ENCODE data around the gene MTF2. TPM values are rescaled to one million over a fixed set of nuclear protein-coding genes. Genes with fewer than 3 reads are reported as not detected.

MTF2 gene
- total RNA-seq, 6 experiments from 2014 or later, result 4.5 to 9.3 (median 7.1) TPM

DNA sequence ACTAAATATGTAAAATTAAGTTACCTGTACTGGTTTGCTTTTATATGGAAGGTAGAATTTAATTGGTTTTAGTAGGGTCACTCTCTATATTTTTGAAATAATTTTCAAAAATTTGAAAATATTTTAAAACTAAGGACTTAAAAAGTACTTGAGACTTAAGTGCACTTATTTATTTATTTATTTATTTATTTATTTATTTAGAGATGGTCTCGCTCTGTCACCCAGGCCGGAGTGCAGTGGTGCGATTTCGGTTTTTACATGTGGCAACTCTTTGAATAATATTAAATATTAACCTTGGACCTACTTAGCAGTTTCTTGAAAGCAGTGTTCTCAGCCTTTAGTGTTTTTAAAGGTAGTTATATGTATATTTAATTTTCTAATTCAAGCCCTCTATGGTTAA is 64.7 kb downstream of the MTF2 start:
- no peaks in the 10 kb centered on the region for H3K4me1 ChIP-seq
- DNase-seq, result no peak
- WGBS (ENCODE audit: insufficient coverage, low coverage, low lambda C conversion rate, missing lambda C conversion rate), result 26% methylated on average over 4 of the region's 4 CpGs
- H3K4me3 ChIP-seq, result no peak overlapping the region
- ATAC-seq, result peak in 3 of 4 donors; percentile 45 to 76 (median 62)
- H3K36me3 ChIP-seq, result no peaks in the 10 kb centered on the region
- no peaks in the 10 kb centered on the region for H3K27me3 ChIP-seq
- no peak for TF ChIP-seq POLR2A (IDR thresholded peaks at IDR 0.05)
- TF ChIP-seq, protein P1, sequence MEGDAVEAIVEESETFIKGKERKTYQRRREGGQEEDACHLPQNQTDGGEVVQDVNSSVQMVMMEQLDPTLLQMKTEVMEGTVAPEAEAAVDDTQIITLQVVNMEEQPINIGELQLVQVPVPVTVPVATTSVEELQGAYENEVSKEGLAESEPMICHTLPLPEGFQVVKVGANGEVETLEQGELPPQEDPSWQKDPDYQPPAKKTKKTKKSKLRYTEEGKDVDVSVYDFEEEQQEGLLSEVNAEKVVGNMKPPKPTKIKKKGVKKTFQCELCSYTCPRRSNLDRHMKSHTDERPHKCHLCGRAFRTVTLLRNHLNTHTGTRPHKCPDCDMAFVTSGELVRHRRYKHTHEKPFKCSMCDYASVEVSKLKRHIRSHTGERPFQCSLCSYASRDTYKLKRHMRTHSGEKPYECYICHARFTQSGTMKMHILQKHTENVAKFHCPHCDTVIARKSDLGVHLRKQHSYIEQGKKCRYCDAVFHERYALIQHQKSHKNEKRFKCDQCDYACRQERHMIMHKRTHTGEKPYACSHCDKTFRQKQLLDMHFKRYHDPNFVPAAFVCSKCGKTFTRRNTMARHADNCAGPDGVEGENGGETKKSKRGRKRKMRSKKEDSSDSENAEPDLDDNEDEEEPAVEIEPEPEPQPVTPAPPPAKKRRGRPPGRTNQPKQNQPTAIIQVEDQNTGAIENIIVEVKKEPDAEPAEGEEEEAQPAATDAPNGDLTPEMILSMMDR (IDR thresholded peaks at IDR 0.05), result no peak
- no peak overlapping the region for H3K27ac ChIP-seq
- intact Hi-C loops (cut with DNase I), result no loop called here
- no peaks in the 10 kb centered on the region for H3K9me3 ChIP-seq

- H3K27ac ChIP-seq, result no peak overlapping the region
- DNase-seq (no peak), ATAC-seq (peak in 2 of 4 donors; percentile 21 to 44)
- TF ChIP-seq, protein P1 (IDR thresholded peaks at IDR 0.05), result no peak
- TF ChIP-seq POLR2A (IDR thresholded peaks at IDR 0.05), result no peak
- 31% methylated on average over 7 of the region's 7 CpGs for WGBS (ENCODE audit: insufficient coverage, low coverage, low lambda C conversion rate, missing lambda C conversion rate)
- H3K36me3 ChIP-seq, result peaks cover 0 to 18% (median 3%) of the 10 kb centered on the region in 4 donors
- no peaks in the 10 kb centered on the region for H3K27me3 ChIP-seq
- H3K9me3 ChIP-seq, result no peaks in the 10 kb centered on the region
- intact Hi-C loops (cut with DNase I), result no loop called here
- H3K4me3 ChIP-seq, result no peak overlapping the region
- no peaks in the 10 kb centered on the region for H3K4me1 ChIP-seq
These were observed 68.9 kb downstream of the MTF2 start for GRCh38 chr1:93148001-93148400.

- no peak for DNase-seq
- H3K4me1 ChIP-seq, result no peaks in the 10 kb centered on the region
- no peaks in the 10 kb centered on the region for H3K27me3 ChIP-seq
- intact Hi-C loops (cut with DNase I), result no loop called here
- TF ChIP-seq POLR2A (IDR thresholded peaks at IDR 0.05), result no peak
- TF ChIP-seq, protein P1 (IDR thresholded peaks at IDR 0.05), result no peak
- H3K9me3 ChIP-seq, result no peaks in the 10 kb centered on the region
- no peak overlapping the region for H3K27ac ChIP-seq
- WGBS (ENCODE audit: insufficient coverage, low coverage, low lambda C conversion rate, missing lambda C conversion rate), result 47% methylated on average over 1 of the region's 1 CpG
- no peak for ATAC-seq
- no peak overlapping the region for H3K4me3 ChIP-seq
- peaks cover 0 to 40% (median 5%) of the 10 kb centered on the region in 4 donors for H3K36me3 ChIP-seq
These were observed 71.6 kb downstream of the MTF2 start for GRCh38 chr1:93150729-93151128.

DNA sequence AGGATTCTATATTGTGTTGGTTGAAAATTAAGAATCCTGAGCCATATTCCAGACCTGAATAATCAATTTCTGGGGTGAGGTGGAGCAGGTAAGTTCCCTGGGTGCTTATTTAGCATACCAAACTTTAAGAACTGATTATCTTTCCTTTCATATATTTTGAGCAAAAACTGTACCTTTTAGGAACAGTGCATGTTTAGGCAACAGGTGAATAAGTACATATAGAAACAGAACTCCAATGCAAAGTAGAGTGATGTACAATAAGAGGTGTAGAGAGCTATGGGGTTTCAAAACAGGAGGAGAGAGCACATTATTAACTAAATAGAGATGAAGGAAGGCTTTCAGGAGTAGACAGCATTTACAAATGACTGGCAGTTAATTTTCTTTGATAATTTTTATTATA is 72.4 kb downstream of the MTF2 start:
- Histone ChIP-seq H3K27ac (no peak overlapping the region), H3K4me3 (no peak overlapping the region), H3K9me3 (no peaks in the 10 kb centered on the region), H3K27me3 (no peaks in the 10 kb centered on the region), H3K36me3 (peaks cover 0 to 47% (median 5%) of the 10 kb centered on the region in 4 donors), H3K4me1 (no peaks in the 10 kb centered on the region)
- no peak for ATAC-seq
- intact Hi-C loops (cut with DNase I), result no loop called here
- TF ChIP-seq, protein P1 (IDR thresholded peaks at IDR 0.05), result no peak
- TF ChIP-seq POLR2A (IDR thresholded peaks at IDR 0.05), result no peak
- no peak for DNase-seq

- WGBS (ENCODE audit: insufficient coverage, low coverage, low lambda C conversion rate, missing lambda C conversion rate), result 79% methylated on average over 2 of the region's 2 CpGs
- H3K36me3 ChIP-seq, result peaks cover 0 to 60% (median 12%) of the 10 kb centered on the region in 4 donors
These were observed 73.8 kb downstream of the MTF2 start for GRCh38 chr1:93152835-93153234.

More at GRCh38 chr1:93152835-93153234, 73.8 kb downstream of the MTF2 start:
- Histone ChIP-seq H3K27ac (no peak overlapping the region), H3K4me3 (no peak overlapping the region), H3K9me3 (no peaks in the 10 kb centered on the region), H3K4me1 (no peaks in the 10 kb centered on the region), H3K27me3 (no peaks in the 10 kb centered on the region)
- intact Hi-C loops (cut with DNase I), result no loop called here
- TF ChIP-seq, protein P1 (IDR thresholded peaks at IDR 0.05), result no peak
- TF ChIP-seq POLR2A (IDR thresholded peaks at IDR 0.05), result no peak
- no peak for DNase-seq
- ATAC-seq, result no peak
